A549 treated with Mapracorat at 1 μM for 4 hours (cell line): ENCODE measurements around the gene TRAPPC3L. TPM values are rescaled to one million over a fixed set of nuclear protein-coding genes. Genes with fewer than 3 reads are reported as not detected.

Experiments used
- total RNA-seq: library from RNA; stranded (reverse); fragments of 200-300 nt; extraction: Qiagen RNA extraction; gene quantifications from 5 replicates; pipeline ENCODE4 v1.2.3, GENCODE V29; 2022

Gene TRAPPC3L
- not detected in 5 replicates for total RNA-seq

DNA sequence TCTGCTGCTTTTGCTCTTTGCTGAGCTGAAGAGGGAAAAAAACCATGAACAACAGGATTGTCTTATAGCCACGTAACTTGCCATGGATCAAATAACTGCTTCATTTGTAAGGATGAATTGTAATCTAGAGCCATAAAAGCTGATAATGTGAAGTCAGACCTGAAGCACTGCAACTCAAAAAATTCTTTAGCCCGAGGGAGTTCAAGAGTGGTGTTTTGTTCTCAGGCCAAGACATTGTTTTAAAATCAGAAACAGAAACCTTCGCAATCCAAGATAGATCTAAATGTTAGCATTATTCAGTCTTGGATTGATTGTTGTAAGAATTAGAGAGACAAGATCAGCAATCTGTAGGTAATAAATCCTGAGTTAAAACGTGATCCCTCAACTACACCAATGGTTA is at the start of gene TRAPPC3L:
Gene TRAPPC3L (minus strand): TSS at position 34 of the 400 bp plus-strand sequence. CDS start 170 bp downstream, outside the sequence.

DNA sequence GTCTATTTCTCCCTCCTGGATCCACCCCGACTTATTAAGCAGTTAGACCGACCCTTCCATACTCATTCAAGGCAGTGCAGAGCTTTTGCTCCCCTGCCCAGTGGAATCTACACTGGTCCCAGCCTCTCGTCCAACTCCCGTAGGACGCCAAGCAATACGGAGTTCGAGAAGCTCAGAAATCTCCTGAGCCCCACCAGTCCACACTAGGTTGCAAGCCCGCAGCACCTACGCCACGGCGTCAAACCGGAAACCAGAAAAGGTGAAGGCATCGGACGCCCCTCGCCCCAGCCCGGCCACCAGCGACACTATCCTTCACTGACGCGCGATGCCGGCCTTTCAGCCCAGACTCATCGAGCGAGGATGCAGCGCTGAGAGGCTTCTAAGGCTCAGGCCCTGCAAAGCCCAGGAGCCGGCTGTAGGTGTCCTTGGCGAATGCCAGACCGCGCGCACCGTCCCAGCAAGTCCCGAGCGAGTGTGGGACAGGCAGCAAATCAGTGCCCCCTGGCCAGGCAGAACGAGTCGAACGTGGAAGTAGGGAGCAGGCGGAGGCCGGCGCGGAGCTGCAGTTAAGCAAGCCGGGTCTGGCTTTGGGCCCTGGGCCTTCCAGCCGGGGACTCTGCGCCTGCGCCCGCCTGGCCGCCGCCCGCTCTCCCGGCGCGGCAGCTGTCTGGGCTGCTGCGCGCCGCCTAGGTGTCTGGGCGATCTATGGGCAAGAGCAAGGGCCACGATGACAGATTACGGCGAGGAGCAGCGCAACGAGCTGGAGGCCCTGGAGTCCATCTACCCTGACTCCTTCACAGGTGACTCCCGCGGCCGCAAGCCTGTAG is 25.6 kb upstream of the TRAPPC3L start, which contains the start of gene RWDD1:
Gene RWDD1 (plus strand): TSS at position 649 of the 827 bp plus-strand sequence. CDS start 79 bp downstream, at position 728.

DNA sequence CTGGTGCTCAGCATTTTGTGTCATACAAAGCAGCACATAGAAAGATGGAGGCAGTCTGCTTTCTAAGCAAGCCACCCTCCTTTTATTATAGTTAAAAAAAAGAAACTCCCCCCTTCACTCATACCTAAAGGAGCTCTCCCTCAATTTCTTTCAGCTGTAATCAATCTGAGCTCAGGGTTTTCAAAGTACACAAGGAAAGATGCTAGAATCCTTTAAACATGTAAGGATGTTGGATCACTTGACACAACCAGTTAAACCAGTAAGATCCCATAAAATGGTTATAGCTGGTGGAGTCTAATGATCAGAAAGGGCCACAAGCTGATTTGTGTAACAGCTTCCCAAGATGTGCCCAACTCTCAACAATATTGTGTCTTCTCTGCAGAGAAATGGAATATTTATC is 8.0 kb upstream of the TRAPPC3L start, which contains the start of gene CALHM4:
Gene CALHM4 (plus strand): TSS at position 301 of the 400 bp plus-strand sequence. CDS start 43 bp downstream, at position 344.

DNA sequence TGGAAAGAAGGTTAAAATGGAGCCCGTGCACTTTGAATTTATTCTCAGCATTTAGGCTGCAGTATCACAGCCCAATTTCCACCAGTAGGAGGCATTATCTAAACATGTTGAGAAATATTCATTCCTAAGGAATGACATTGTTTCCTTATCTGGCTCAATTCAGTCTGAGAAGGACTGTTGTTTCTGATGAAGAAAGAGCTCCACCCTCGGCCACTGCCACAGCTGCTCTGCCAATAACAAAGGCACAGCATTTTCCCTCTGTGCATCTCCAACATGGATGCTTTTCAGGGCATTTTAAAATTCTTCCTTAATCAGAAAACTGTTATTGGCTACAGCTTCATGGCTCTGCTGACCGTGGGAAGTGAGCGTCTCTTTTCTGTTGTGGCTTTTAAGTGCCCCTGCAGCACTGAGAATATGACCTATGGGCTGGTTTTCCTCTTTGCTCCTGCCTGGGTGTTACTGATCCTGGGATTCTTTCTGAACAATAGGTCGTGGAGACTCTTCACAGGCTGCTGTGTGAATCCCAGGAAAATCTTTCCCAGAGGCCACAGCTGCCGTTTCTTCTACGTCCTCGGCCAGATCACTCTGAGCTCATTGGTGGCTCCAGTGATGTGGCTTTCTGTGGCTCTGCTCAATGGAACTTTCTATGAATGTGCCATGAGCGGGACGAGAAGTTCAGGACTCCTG is 33.9 kb downstream of the TRAPPC3L start, which contains the start of gene CALHM5:
Gene CALHM5 (plus strand): TSS at position 216 of the 687 bp plus-strand sequence. CDS start 58 bp downstream, at position 274.

DNA sequence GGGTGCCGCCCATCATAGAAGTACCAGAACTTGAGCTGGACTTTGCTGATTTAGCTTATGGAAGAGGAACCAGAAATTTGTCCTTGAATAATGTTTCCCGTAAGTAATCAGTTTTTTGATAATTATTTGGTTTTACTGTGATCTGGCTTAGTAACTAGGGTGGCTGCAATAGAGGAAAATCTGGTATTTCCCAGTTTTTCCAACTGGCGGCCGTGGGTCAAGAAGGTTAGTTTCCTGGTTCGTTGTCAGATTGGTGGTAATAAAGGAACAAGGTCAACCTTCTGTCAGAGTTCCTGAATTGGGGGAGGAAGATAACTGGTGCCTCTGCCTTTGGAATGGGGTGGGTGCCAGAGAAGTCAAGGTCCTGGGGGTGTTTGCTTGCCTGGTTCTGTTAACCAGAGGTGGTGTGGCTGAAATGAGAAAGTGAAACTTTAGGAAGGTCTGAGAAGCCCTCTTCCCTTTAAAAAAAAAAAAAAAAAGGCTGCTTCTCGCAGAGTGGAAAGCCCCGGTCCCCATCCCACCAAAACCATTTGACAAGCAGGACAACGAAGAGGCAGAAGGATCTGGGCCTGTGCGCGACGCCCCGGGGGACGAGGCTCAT is 84.1 kb downstream of the TRAPPC3L start, which contains the start of gene CALHM6:
Gene CALHM6 (plus strand): TSS at position 45 of the 601 bp plus-strand sequence. CDS start 555 bp downstream, at position 600.

Other genes with a start within 250 kb of the TRAPPC3L start
- gene DSE, start 174.7 kb downstream of the TRAPPC3L start, total RNA-seq = 14.6 to 15.7 TPM (median 15.1 TPM) in 5 replicates
- 0.33 TPM in 1 of 5 replicates, not detected in the others for gene CALHM6, start 84.3 kb downstream of the TRAPPC3L start, total RNA-seq
- 0.05 to 0.09 TPM (median 0.07 TPM) in 5 replicates for gene CALHM5, start 34.0 kb downstream of the TRAPPC3L start, total RNA-seq
- gene CALHM4, start 8.1 kb upstream of the TRAPPC3L start, total RNA-seq = not detected in 5 replicates
- gene RWDD1, start 25.8 kb upstream of the TRAPPC3L start, total RNA-seq = 21.8 to 37.2 TPM (median 34.7 TPM) in 5 replicates
- 0.15 to 0.22 TPM (median 0.20 TPM) in 5 replicates for gene RSPH4A, start 70.8 kb upstream of the TRAPPC3L start, total RNA-seq
- 6.0 to 7.9 TPM (median 6.8 TPM) in 5 replicates for gene ZUP1, start 123.1 kb upstream of the TRAPPC3L start, total RNA-seq
- gene KPNA5, start 135.5 kb upstream of the TRAPPC3L start, total RNA-seq = 1.1 to 1.9 TPM (median 1.9 TPM) in 5 replicates
- not detected in 5 replicates for gene FAM162B, start 220.0 kb upstream of the TRAPPC3L start, total RNA-seq